Liver (tissue), 9 donors: ENCODE results near the gene PRXL2A. TPM values are rescaled to one million over a fixed set of nuclear protein-coding genes. Genes with fewer than 3 reads are reported as not detected.
A peak's percentile ranks its signal among the peaks of the same experiment; 100 is the strongest.

Experiments
- DNase-seq: peaks from one replicate; pipeline ENCODE4 v3.0.0-alpha.2; 2017; ENCODE audit warnings: low spot score
- H3K27ac ChIP-seq, 2 donors: one replicate each; pipeline ENCODE4 v1.7.0; 2013; ENCODE audit warnings: inconsistent platforms in 2 of 2, low read length in 2 of 2, control low read depth in 1 of 2, low read depth in 1 of 2, mild to moderate bottlenecking in 1 of 2
- H3K27me3 ChIP-seq, 4 donors: one replicate each; pipeline versions ENCODE4 v1.6.1 to v1.7.0; 2013; ENCODE audit warnings: low read length in 3 of 4, inconsistent platforms in 1 of 4, mild to moderate bottlenecking in 1 of 4, moderate library complexity in 1 of 4; ENCODE audit not compliant: control insufficient read depth in 4 of 4, insufficient read depth in 4 of 4
- H3K36me3 ChIP-seq, 4 donors: one replicate each; pipeline versions ENCODE4 v1.6.1 to v1.7.0; 2013; ENCODE audit warnings: low read length in 3 of 4, mild to moderate bottlenecking in 3 of 4, low read depth in 1 of 4, moderate library complexity in 1 of 4; ENCODE audit not compliant: control insufficient read depth in 4 of 4, insufficient read depth in 3 of 4
- H3K4me1 ChIP-seq, 4 donors: one replicate each; pipeline versions ENCODE4 v1.6.1 to v1.7.0; 2013; ENCODE audit warnings: low read length in 3 of 4, mild to moderate bottlenecking in 3 of 4, moderate library complexity in 1 of 4; ENCODE audit not compliant: control insufficient read depth in 4 of 4, insufficient read depth in 4 of 4
- H3K4me3 ChIP-seq, 3 donors: one replicate each; pipeline versions ENCODE4 v1.6.1 to v1.7.0; 2013; ENCODE audit warnings: low read length in 3 of 3, control low read depth in 1 of 3, low read depth in 1 of 3, mild to moderate bottlenecking in 1 of 3
- H3K9ac ChIP-seq, 2 donors: one replicate each; pipeline ENCODE4 v1.7.0; 2013; ENCODE audit warnings: low read length in 2 of 2, mild to moderate bottlenecking in 2 of 2, moderate library complexity in 2 of 2, control low read depth in 1 of 2, low read depth in 1 of 2
- H3K9me3 ChIP-seq, 4 donors: one replicate each; pipeline versions ENCODE4 v1.6.1 to v1.7.0; 2013; ENCODE audit warnings: low read length in 3 of 4; ENCODE audit not compliant: control insufficient read depth in 4 of 4
- ATF3 ChIP-seq: IDR thresholded peaks from 2 replicates; pipeline ENCODE4 v1.6.1; 2016; ENCODE audit warnings: antibody characterized with exemption
- CTCF ChIP-seq: fragments of 150-350 bp; IDR thresholded peaks from 2 replicates; pipeline ENCODE4 v1.5.1; 2017; ENCODE audit warnings: improper control_type of control experiment, low read depth, low read length; ENCODE audit not compliant: missing input control
- EGR1 ChIP-seq, 2 donors: IDR thresholded peaks; 2 replicates each; pipeline ENCODE4 v1.6.1; 2016 to 2018; ENCODE audit warnings: antibody characterized with exemption in 2 of 2, low read depth in 2 of 2
- FOXA1 ChIP-seq: IDR thresholded peaks from 2 replicates; pipeline ENCODE4 v1.6.1; 2016; ENCODE audit warnings: antibody characterized with exemption
- FOXA2 ChIP-seq: IDR thresholded peaks from 2 replicates; pipeline ENCODE4 v1.6.1; 2016; ENCODE audit warnings: antibody characterized with exemption
- GABPA ChIP-seq, 2 donors: IDR thresholded peaks in 1 of 2; conservative IDR thresholded peaks in 1 of 2; 2 replicates each; pipeline ENCODE4 v1.6.1; 2016; ENCODE audit warnings: antibody characterized with exemption in 2 of 2, mild to moderate bottlenecking in 1 of 2, moderate library complexity in 1 of 2
- HNF4A ChIP-seq, 2 donors: conservative IDR thresholded peaks; 2 replicates each; pipeline ENCODE4 v1.6.1; 2016; ENCODE audit warnings: antibody characterized with exemption in 2 of 2, mild to moderate bottlenecking in 2 of 2
- HNF4G ChIP-seq: IDR thresholded peaks from 2 replicates; pipeline ENCODE4 v1.6.1; 2016; ENCODE audit warnings: antibody characterized with exemption
- JUND ChIP-seq, 2 donors: IDR thresholded peaks; 2 replicates each; pipeline ENCODE4 v1.6.1; 2016; ENCODE audit warnings: antibody characterized with exemption in 2 of 2
- MAX ChIP-seq: IDR thresholded peaks from 2 replicates; pipeline ENCODE4 v1.6.1; 2016; ENCODE audit warnings: antibody characterized with exemption
- NR2F2 ChIP-seq: IDR thresholded peaks from 2 replicates; pipeline ENCODE4 v1.6.1; 2016; ENCODE audit warnings: antibody characterized with exemption
- RAD21 ChIP-seq, 2 donors: IDR thresholded peaks; 2 replicates each; pipeline ENCODE4 v1.6.1; 2016; ENCODE audit warnings: antibody characterized with exemption in 2 of 2, mild to moderate bottlenecking in 2 of 2
- RXRA ChIP-seq, 2 donors: IDR thresholded peaks; 2 replicates each; pipeline ENCODE4 v1.6.1; 2017 to 2018; ENCODE audit warnings: antibody characterized with exemption in 2 of 2, mild to moderate bottlenecking in 1 of 2
- SP1 ChIP-seq: IDR thresholded peaks from 2 replicates; pipeline ENCODE4 v1.6.1; 2018; ENCODE audit warnings: antibody characterized with exemption, mild to moderate bottlenecking
- TAF1 ChIP-seq: conservative IDR thresholded peaks from 2 replicates; pipeline ENCODE4 v1.6.1; 2016; ENCODE audit warnings: antibody characterized with exemption, mild to moderate bottlenecking
- YY1 ChIP-seq: IDR thresholded peaks from 2 replicates; pipeline ENCODE4 v1.6.1; 2016; ENCODE audit warnings: antibody characterized with exemption, mild to moderate bottlenecking
- WGBS: extraction: QIAGEN DNeasy Blood & Tissue Kit; methylation state at CpG from one replicate; pipeline ENCODE4 v1.1.7; 2013; 5-methylcytosine and 5-hydroxymethylcytosine counted together
- polyA plus RNA-seq, 2 donors: library from polyadenylated mRNA; stranded (reverse) in 1 of 2; unstranded in 1 of 2; fragments of 200-250 nt in 1 of 2; fragments of >200 nt in 1 of 2; fragmentation: Nextera tagmentation in 1 of 2; extraction: Ambion mirVana in 1 of 2; gene quantifications; one replicate each; pipeline versions ENCODE4 v1.2.1 to v1.2.3, GENCODE V29; 2013 to 2015
- total RNA-seq, 2 donors: library from RNA; depleted of rRNA; stranded (reverse); fragments of >200 nt; gene quantifications; one replicate each; pipeline ENCODE4 v1.2.3, GENCODE V29; 2014
- TF ChIP-seq, protein P1 (sequence below): IDR thresholded peaks from 2 replicates; pipeline ENCODE4 v1.6.1; 2016; ENCODE audit warnings: antibody characterized with exemption
- TF ChIP-seq, protein P2 (sequence below): IDR thresholded peaks from 2 replicates; pipeline ENCODE4 v1.6.1; 2016; ENCODE audit warnings: antibody characterized with exemption, mild to moderate bottlenecking
- donor health status: healthy.
- donor health status: healthy.
- donor health status: healthy.
- donor health status: healthy.
- donor health status: healthy.

The PRXL2A gene
- total and polyA plus RNA-seq, 4 donors: 48.5 to 87.4 (median 54.1) TPM

GRCh38 chr10:80443531-80443974, 35.2 kb downstream of the PRXL2A start:
- TF ChIP-seq HNF4G (no peak), FOXA2 (no peak), TAF1 (no peak), MAX (no peak), YY1 (no peak), SP1 (peak; percentile 11), NR2F2 (peak; percentile 63), HNF4A (conservative IDR thresholded peaks at IDR 0.05) (peak; percentile 33 to 63), EGR1 (IDR thresholded peaks at IDR 0.05; ENCODE audit: low read depth in 2 of 2) (no peak), JUND (IDR thresholded peaks at IDR 0.05) (no peak), GABPA (IDR thresholded peaks at IDR 0.05 in 1 of 2, conservative IDR thresholded peaks at IDR 0.05 in 1 of 2) (no peak), FOXA1 (peak; percentile 8), CTCF (peak; percentile 71), RXRA (IDR thresholded peaks at IDR 0.05) (peak; percentile 23 to 54), ATF3 (no peak), RAD21 (IDR thresholded peaks at IDR 0.05) (peak; percentile 83 to 89)
- TF ChIP-seq, protein P1, sequence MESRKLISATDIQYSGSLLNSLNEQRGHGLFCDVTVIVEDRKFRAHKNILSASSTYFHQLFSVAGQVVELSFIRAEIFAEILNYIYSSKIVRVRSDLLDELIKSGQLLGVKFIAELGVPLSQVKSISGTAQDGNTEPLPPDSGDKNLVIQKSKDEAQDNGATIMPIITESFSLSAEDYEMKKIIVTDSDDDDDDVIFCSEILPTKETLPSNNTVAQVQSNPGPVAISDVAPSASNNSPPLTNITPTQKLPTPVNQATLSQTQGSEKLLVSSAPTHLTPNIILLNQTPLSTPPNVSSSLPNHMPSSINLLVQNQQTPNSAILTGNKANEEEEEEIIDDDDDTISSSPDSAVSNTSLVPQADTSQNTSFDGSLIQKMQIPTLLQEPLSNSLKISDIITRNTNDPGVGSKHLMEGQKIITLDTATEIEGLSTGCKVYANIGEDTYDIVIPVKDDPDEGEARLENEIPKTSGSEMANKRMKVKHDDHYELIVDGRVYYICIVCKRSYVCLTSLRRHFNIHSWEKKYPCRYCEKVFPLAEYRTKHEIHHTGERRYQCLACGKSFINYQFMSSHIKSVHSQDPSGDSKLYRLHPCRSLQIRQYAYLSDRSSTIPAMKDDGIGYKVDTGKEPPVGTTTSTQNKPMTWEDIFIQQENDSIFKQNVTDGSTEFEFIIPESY: no peak
- TF ChIP-seq, protein P2, sequence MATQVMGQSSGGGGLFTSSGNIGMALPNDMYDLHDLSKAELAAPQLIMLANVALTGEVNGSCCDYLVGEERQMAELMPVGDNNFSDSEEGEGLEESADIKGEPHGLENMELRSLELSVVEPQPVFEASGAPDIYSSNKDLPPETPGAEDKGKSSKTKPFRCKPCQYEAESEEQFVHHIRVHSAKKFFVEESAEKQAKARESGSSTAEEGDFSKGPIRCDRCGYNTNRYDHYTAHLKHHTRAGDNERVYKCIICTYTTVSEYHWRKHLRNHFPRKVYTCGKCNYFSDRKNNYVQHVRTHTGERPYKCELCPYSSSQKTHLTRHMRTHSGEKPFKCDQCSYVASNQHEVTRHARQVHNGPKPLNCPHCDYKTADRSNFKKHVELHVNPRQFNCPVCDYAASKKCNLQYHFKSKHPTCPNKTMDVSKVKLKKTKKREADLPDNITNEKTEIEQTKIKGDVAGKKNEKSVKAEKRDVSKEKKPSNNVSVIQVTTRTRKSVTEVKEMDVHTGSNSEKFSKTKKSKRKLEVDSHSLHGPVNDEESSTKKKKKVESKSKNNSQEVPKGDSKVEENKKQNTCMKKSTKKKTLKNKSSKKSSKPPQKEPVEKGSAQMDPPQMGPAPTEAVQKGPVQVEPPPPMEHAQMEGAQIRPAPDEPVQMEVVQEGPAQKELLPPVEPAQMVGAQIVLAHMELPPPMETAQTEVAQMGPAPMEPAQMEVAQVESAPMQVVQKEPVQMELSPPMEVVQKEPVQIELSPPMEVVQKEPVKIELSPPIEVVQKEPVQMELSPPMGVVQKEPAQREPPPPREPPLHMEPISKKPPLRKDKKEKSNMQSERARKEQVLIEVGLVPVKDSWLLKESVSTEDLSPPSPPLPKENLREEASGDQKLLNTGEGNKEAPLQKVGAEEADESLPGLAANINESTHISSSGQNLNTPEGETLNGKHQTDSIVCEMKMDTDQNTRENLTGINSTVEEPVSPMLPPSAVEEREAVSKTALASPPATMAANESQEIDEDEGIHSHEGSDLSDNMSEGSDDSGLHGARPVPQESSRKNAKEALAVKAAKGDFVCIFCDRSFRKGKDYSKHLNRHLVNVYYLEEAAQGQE: no peak
- 31% methylated on average over 6 of the region's 6 CpGs for WGBS
- Histone ChIP-seq H3K36me3 (no peaks in the 10 kb centered on the region), H3K9ac (no peak overlapping the region), H3K9me3 (no peaks in the 10 kb centered on the region), H3K27me3 (no peaks in the 10 kb centered on the region), H3K27ac (peak overlapping the region; percentile 13 to 33), H3K4me3 (no peak overlapping the region), H3K4me1 (peaks cover 0 to 7% (median 4%) of the 10 kb centered on the region in 4 donors)
- DNase-seq: peak; percentile 62
